ENCODE measurements around the gene CHCHD1.
"Not testable (repeated sequence)": the region's sequence is repeated elsewhere in the genome, so short reads cannot be mapped to it uniquely, and the experiment has no call there.

The CHCHD1 gene

GRCh38 chr10:73796035-73796434 is 14.2 kb downstream of the CHCHD1 start:
- H3K4me3 Mint-ChIP-seq, result not testable (repeated sequence)
- H3K36me3 Mint-ChIP-seq (ENCODE audit: low read depth), result peaks cover 60% of the 10 kb centered on the region

GRCh38 chr10:73796766-73797165 is 14.9 kb downstream of the CHCHD1 start:
- Mint-ChIP-seq H3K27me3 (no peaks in the 10 kb centered on the region), H3K36me3 (ENCODE audit: low read depth) (peaks cover 53% of the 10 kb centered on the region), H3K4me3 (no peak overlapping the region), H3K4me1 (ENCODE audit: low read depth) (no peaks in the 10 kb centered on the region), H3K27ac (peak overlapping the region; percentile 54), H3K9me3 (no peaks in the 10 kb centered on the region)

More at GRCh38 chr10:73796035-73796434, 14.2 kb downstream of the CHCHD1 start:
- peak overlapping the region; percentile 54 for H3K27ac Mint-ChIP-seq
- not testable (repeated sequence) for H3K9me3 Mint-ChIP-seq; H3K4me1 Mint-ChIP-seq (ENCODE audit: low read depth); H3K27me3 Mint-ChIP-seq

- Mint-ChIP-seq H3K27me3 (no peaks in the 10 kb centered on the region), H3K27ac (no peak overlapping the region), H3K4me1 (ENCODE audit: low read depth) (no peaks in the 10 kb centered on the region), H3K4me3 (no peak overlapping the region), H3K36me3 (ENCODE audit: low read depth) (peaks cover 56% of the 10 kb centered on the region), H3K9me3 (no peaks in the 10 kb centered on the region)
Observed at GRCh38 chr10:73797324-73798025, 15.6 kb downstream of the CHCHD1 start.

GRCh38 chr10:73798087-73798486 is 16.2 kb downstream of the CHCHD1 start:
- H3K9me3 Mint-ChIP-seq, result no peaks in the 10 kb centered on the region
- no peak overlapping the region for H3K27ac Mint-ChIP-seq
- H3K27me3 Mint-ChIP-seq, result no peaks in the 10 kb centered on the region
- H3K4me1 Mint-ChIP-seq (ENCODE audit: low read depth), result no peaks in the 10 kb centered on the region
- H3K4me3 Mint-ChIP-seq, result no peak overlapping the region
- H3K36me3 Mint-ChIP-seq (ENCODE audit: low read depth), result peaks cover 60% of the 10 kb centered on the region

- Mint-ChIP-seq H3K4me3 (no peak overlapping the region), H3K36me3 (ENCODE audit: low read depth) (peaks cover 61% of the 10 kb centered on the region)
Observed at GRCh38 chr10:73798927-73799560, 17.2 kb downstream of the CHCHD1 start.

GRCh38 chr10:73799899-73800559 is 18.2 kb downstream of the CHCHD1 start:
- no peaks in the 10 kb centered on the region for H3K27me3 Mint-ChIP-seq
- peaks cover 9% of the 10 kb centered on the region for H3K4me1 Mint-ChIP-seq (ENCODE audit: low read depth)
- no peak overlapping the region for H3K4me3 Mint-ChIP-seq
- no peak overlapping the region for H3K27ac Mint-ChIP-seq
- H3K36me3 Mint-ChIP-seq (ENCODE audit: low read depth), result peaks cover 55% of the 10 kb centered on the region
- H3K9me3 Mint-ChIP-seq, result no peaks in the 10 kb centered on the region

More at GRCh38 chr10:73798927-73799560, 17.2 kb downstream of the CHCHD1 start:
- H3K27me3 Mint-ChIP-seq, result no peaks in the 10 kb centered on the region
- no peaks in the 10 kb centered on the region for H3K9me3 Mint-ChIP-seq
- H3K27ac Mint-ChIP-seq, result no peak overlapping the region
- peaks cover 7% of the 10 kb centered on the region for H3K4me1 Mint-ChIP-seq (ENCODE audit: low read depth)

GRCh38 chr10:73800560-73801252 is 18.9 kb downstream of the CHCHD1 start:
- H3K36me3 Mint-ChIP-seq (ENCODE audit: low read depth), result peaks cover 54% of the 10 kb centered on the region
- no peaks in the 10 kb centered on the region for H3K9me3 Mint-ChIP-seq
- H3K27ac Mint-ChIP-seq, result no peak overlapping the region
- H3K27me3 Mint-ChIP-seq, result no peaks in the 10 kb centered on the region
- H3K4me3 Mint-ChIP-seq, result no peak overlapping the region
- H3K4me1 Mint-ChIP-seq (ENCODE audit: low read depth), result peaks cover 13% of the 10 kb centered on the region

GRCh38 chr10:73801253-73801590 is 19.4 kb downstream of the CHCHD1 start:
- Mint-ChIP-seq H3K4me3 (no peak overlapping the region), H3K27ac (no peak overlapping the region), H3K4me1 (ENCODE audit: low read depth) (peaks cover 17% of the 10 kb centered on the region), H3K36me3 (ENCODE audit: low read depth) (peaks cover 54% of the 10 kb centered on the region), H3K27me3 (no peaks in the 10 kb centered on the region), H3K9me3 (no peaks in the 10 kb centered on the region)

- H3K9me3 Mint-ChIP-seq, result no peaks in the 10 kb centered on the region
- H3K4me1 Mint-ChIP-seq (ENCODE audit: low read depth), result peaks cover 29% of the 10 kb centered on the region
- H3K27ac Mint-ChIP-seq, result no peak overlapping the region
- H3K4me3 Mint-ChIP-seq, result no peak overlapping the region
- H3K36me3 Mint-ChIP-seq (ENCODE audit: low read depth), result peaks cover 61% of the 10 kb centered on the region
- H3K27me3 Mint-ChIP-seq, result no peaks in the 10 kb centered on the region
Observed at GRCh38 chr10:73802276-73802991, 20.6 kb downstream of the CHCHD1 start.

GRCh38 chr10:73803680-73804286 is 21.9 kb downstream of the CHCHD1 start:
- Mint-ChIP-seq H3K4me3 (no peak overlapping the region), H3K36me3 (ENCODE audit: low read depth) (peaks cover 61% of the 10 kb centered on the region), H3K27ac (peak overlapping the region; percentile 78), H3K4me1 (ENCODE audit: low read depth) (peaks cover 39% of the 10 kb centered on the region), H3K9me3 (no peaks in the 10 kb centered on the region), H3K27me3 (no peaks in the 10 kb centered on the region)

- peaks cover 73% of the 10 kb centered on the region for H3K36me3 Mint-ChIP-seq (ENCODE audit: low read depth)
- no peaks in the 10 kb centered on the region for H3K27me3 Mint-ChIP-seq
- peak overlapping the region; percentile 43 for H3K27ac Mint-ChIP-seq
- H3K9me3 Mint-ChIP-seq, result no peaks in the 10 kb centered on the region
- H3K4me1 Mint-ChIP-seq (ENCODE audit: low read depth), result peaks cover 58% of the 10 kb centered on the region
- H3K4me3 Mint-ChIP-seq, result no peak overlapping the region
Observed at GRCh38 chr10:73806176-73806950, 24.5 kb downstream of the CHCHD1 start.

GRCh38 chr10:73807471-73807870 is 25.6 kb downstream of the CHCHD1 start:
- Mint-ChIP-seq H3K36me3 (ENCODE audit: low read depth) (peaks cover 70% of the 10 kb centered on the region), H3K4me1 (ENCODE audit: low read depth) (peaks cover 59% of the 10 kb centered on the region), H3K27ac (no peak overlapping the region), H3K27me3 (no peaks in the 10 kb centered on the region), H3K4me3 (peak overlapping the region; percentile 30), H3K9me3 (no peaks in the 10 kb centered on the region)

- Mint-ChIP-seq H3K36me3 (ENCODE audit: low read depth) (peaks cover 63% of the 10 kb centered on the region), H3K4me3 (no peak overlapping the region), H3K27ac (peak overlapping the region; percentile 39), H3K27me3 (no peaks in the 10 kb centered on the region), H3K9me3 (no peaks in the 10 kb centered on the region), H3K4me1 (ENCODE audit: low read depth) (peaks cover 61% of the 10 kb centered on the region)
Observed at GRCh38 chr10:73808021-73808815, 26.4 kb downstream of the CHCHD1 start.
